ENCODE measurements around the gene RBM4.
A peak's percentile ranks its signal among the peaks of the same experiment; 100 is the strongest.
"Not testable (repeated sequence)": the region's sequence is repeated elsewhere in the genome, so short reads cannot be mapped to it uniquely, and the experiment has no call there.

Gene RBM4

DNA sequence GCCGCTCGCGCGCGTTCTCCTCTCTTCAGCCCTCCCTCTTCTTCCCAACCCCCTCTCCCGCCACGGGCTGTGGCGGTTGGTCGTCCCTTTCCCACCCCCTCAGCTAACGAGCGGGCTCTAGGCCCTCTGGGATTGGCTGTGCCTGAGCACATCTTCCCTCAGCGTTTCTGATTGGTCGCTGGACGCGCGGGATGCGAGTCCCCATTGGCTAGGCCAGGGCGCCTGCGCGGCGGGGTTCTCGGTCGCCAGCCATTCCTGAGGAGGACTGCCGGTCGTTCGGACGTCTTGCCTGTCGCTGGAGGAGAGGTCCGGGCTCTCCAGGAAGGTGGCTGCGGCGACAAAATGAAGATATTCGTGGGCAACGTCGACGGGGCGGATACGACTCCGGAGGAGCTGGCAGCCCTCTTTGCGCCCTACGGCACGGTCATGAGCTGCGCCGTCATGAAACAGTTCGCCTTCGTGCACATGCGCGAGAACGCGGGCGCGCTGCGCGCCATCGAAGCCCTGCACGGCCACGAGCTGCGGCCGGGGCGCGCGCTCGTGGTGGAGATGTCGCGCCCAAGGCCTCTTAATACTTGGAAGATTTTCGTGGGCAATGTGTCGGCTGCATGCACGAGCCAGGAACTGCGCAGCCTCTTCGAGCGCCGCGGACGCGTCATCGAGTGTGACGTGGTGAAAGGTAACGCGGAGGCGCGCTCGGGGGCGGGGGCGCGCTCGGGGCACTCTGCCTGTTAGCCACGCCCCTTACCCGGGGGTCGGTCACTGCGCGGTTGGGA, 21.9 kb upstream of the RBM4 start, which contains the start of gene RBM14:
TSS of gene RBM14 (plus strand) at position 252 of the 776 bp plus-strand sequence. CDS start at position 343, 91 bp downstream.
- peak; percentile 100 for DNase-seq (ENCODE audit: low spot score)
- peak; percentile 72 for FAIRE-seq

- no peak for DNase-seq (ENCODE audit: low spot score)
- FAIRE-seq = no peak
These were observed 21.2 kb upstream of the RBM4 start for GRCh38 chr11:66617155-66617834.

DNA sequence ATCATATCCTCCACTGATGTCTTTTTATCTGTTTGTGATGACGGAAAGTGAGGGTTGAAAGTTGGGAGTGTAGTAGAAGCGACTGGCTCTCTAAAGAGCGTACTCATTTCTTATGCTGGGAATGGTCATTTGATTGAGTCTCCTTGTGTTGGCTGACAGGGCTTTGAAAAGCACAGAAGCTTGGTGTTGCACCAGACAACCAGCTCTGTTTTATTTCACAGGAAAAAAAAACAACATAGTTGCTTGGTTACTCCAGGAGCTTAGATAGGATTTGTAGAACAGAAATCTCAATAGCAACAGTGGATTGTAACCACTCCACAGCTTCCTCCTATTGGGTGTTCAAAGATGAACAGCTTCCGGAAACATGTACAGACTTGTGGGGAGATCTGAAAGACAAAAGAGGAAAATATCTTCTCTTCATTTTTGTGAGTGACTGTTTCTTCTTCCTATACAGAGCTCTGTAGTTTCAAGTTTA, 19.4 kb upstream of the RBM4 start:
- no peak for FAIRE-seq
- DNase-seq (ENCODE audit: low spot score) = no peak

DNA sequence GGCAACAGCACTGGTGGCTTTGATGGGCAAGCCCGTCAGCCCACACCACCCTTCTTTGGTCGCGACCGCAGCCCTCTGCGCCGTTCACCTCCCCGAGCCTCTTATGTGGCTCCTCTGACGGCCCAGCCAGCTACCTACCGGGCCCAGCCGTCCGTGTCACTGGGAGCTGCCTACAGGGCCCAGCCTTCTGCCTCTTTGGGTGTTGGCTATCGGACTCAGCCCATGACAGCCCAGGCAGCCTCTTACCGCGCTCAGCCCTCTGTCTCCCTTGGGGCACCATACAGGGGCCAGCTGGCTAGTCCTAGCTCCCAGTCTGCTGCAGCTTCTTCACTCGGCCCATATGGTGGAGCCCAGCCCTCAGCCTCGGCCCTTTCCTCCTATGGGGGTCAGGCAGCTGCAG, 14.1 kb upstream of the RBM4 start:
- no peak for DNase-seq (ENCODE audit: low spot score)
- FAIRE-seq = no peak

- no peak for FAIRE-seq
- DNase-seq (ENCODE audit: low spot score) = no peak
These were observed 13.3 kb upstream of the RBM4 start for GRCh38 chr11:66625041-66625751.

DNA sequence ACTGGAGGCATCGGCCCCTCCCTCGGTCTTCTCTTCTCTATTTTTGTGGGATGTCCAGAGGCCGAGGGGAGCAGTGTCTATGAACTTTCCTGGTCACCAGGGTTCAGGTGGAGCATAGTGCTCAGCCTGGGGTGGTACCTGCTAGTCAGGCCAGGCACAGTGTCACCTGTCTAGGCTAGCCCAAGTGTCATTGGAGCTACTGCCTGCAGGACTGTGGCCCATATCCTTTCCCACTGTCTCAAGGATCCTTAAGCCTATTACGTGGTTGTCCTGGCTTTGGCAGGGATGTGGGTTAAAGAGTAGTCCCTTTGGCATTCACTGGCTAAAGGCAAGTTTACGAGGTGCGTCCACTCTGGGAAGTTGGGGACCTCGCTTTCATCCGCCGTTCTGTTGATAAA, 12.8 kb upstream of the RBM4 start:
- FAIRE-seq = no peak

GRCh38 chr11:66626382-66626781, 12.1 kb upstream of the RBM4 start:
- FAIRE-seq (no peak), DNase-seq (ENCODE audit: low spot score) (no peak)

More for the DNA sequence above, 12.8 kb upstream of the RBM4 start:
- no peak for DNase-seq (ENCODE audit: low spot score)

DNA sequence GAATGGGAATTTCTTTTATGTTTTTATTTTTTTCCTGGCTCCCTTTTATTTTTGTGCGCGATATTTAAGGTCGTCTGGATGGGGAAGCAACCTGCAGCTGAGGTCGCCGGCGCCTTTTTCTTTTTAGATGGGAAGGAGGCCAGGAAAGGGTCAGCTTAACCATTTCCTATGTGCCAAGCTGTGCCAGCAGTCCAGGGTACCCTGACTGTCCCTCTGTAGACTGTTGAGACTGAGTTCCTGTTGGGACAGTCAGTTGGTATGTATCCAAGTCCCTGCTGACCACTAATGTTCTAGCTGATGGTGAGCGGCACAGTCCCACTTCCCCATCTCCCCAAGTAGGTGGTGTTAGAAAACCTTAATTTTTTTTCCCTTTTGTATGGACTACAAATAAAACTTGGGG, 11.6 kb upstream of the RBM4 start:
- DNase-seq (ENCODE audit: low spot score) = no peak
- no peak for FAIRE-seq

DNA sequence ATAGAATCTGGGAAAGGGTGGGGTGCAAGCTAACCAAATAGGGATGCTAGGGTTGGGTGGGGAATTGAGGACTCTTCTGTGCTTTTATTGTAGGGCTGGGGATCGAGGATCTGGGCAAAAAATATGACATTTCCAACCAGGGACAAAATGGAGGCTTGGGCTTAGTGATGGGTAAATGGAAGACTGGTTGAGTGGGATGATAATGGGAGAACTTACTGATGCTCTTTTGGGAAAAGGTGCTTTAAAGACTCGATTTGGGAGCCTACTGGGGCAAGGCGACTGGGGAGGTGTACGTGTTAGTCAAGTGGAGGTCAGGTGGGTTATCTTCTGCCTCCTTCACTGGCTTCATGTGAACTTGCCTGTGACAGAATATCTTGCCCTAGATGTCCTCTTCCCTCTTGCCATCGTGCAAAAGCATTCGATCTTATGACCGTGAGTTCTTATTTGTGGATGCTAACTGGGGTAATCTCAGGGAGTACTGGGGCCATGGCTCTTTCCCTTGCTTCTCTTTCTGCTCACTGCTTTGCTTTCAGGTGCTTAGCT, 10.4 kb upstream of the RBM4 start:
- DNase-seq (ENCODE audit: low spot score) = no peak
- no peak for FAIRE-seq

DNA sequence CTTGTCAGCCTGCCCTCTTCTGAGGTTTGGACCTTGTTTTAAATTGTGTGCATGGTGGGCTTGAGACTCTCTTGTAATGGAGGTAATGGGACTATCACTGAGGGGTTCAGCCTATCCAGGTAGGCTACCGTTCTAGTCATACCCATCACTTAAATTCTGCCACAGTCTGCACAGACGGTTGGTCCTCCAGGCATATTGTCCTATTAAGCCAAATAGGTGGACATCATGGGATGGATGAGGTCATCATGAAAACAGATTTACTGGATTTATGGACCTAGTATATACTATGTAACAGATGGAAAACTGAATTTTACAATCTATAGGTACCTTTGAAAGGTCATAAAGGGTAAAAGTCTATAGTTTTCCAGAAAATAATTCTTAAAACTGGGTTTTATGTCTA, 9.1 kb upstream of the RBM4 start:
- DNase-seq (ENCODE audit: low spot score) (no peak), FAIRE-seq (no peak)

- no peak for FAIRE-seq
These were observed 6.6 kb upstream of the RBM4 start for GRCh38 chr11:66631883-66632282.

GRCh38 chr11:66632952-66633351, 5.6 kb upstream of the RBM4 start:
- no peak for FAIRE-seq

More at GRCh38 chr11:66631883-66632282, 6.6 kb upstream of the RBM4 start:
- DNase-seq (ENCODE audit: low spot score) = no peak

GRCh38 chr11:66636411-66636810, 2.1 kb upstream of the RBM4 start:
- DNase-seq (ENCODE audit: low spot score) (no peak), FAIRE-seq (no peak)

More at GRCh38 chr11:66632952-66633351, 5.6 kb upstream of the RBM4 start:
- no peak for DNase-seq (ENCODE audit: low spot score)

GRCh38 chr11:66637557-66638176, 836 bp upstream of the RBM4 start:
- DNase-seq (ENCODE audit: low spot score) (no peak), FAIRE-seq (no peak)

GRCh38 chr11:66639066-66639813, 737 bp downstream of the RBM4 start:
- DNase-seq (ENCODE audit: low spot score) = no peak
- no peak for FAIRE-seq

DNA sequence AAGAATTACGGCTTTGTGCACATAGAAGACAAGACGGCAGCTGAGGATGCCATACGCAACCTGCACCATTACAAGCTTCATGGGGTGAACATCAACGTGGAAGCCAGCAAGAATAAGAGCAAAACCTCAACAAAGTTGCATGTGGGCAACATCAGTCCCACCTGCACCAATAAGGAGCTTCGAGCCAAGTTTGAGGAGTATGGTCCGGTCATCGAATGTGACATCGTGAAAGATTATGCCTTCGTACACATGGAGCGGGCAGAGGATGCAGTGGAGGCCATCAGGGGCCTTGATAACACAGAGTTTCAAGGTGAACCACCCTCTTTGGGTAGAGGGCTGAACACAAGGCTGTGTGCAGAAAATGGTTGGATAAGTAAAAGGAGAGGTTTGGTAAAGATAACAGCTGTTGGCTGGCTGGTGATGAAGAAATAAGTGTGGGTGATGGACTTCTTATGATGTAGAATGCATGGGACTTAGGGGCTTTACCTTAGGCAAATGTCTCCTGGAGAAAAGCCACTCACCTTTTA, 1.4 kb downstream of the RBM4 start:
- peak; percentile 9 for FAIRE-seq
- DNase-seq (ENCODE audit: low spot score) = not testable (repeated sequence)

GRCh38 chr11:66641834-66642233, 3.3 kb downstream of the RBM4 start:
- no peak for FAIRE-seq

DNA sequence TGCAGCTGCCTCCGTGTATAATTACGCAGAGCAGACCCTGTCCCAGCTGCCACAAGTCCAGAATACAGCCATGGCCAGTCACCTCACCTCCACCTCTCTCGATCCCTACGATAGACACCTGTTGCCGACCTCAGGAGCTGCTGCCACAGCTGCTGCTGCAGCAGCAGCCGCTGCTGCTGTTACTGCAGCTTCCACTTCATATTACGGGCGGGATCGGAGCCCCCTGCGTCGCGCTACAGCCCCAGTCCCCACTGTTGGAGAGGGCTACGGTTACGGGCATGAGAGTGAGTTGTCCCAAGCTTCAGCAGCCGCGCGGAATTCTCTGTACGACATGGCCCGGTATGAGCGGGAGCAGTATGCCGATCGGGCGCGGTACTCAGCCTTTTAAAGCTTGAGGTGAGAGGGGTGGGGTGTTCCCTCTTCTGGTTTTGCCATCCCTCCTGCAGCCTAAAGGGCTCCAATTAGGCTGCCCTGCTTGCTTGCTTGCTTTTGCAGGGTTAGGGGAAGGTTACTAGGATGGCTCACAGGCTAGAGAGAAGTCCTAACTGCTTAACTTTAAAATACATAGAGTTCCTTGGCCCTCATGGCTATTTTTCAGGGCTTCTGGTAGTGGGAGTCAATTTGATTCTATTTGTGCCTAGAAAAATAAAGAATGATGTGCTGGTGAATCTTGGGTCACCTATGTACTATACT, 5.4 kb downstream of the RBM4 start:
- DNase-seq (ENCODE audit: low spot score) = no peak
- no peak for FAIRE-seq

More at GRCh38 chr11:66641834-66642233, 3.3 kb downstream of the RBM4 start:
- DNase-seq (ENCODE audit: low spot score) = no peak

DNA sequence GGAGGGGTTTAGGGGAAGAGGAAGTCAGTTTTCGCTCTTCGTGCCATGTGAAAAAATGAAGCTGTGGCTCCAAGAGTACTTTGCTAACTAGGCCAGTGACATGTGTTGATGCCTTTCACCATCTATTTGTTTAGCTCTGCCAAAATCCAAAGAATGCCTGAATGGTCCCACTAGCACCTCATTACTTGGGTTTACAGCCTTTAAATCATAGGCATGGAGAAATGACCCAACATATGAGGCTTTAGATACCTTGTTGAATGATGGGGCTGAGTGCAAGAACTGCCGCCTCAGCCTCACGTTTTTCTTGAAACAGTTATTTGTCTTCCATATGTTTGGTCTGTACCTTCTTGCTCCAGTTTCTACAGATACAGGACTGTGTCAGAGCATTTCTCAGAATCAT, 8.3 kb downstream of the RBM4 start:
- DNase-seq (ENCODE audit: low spot score) = no peak
- FAIRE-seq = no peak

GRCh38 chr11:66649903-66650302, 11.4 kb downstream of the RBM4 start:
- FAIRE-seq = no peak
- DNase-seq (ENCODE audit: low spot score) = no peak

Measured in urothelium cell line (cell line).